GM04504 (cell line): ENCODE data around the gene MUC6.

Experiments
- DNase-seq: peaks from one replicate; pipeline ENCODE4 v3.0.0-alpha.2; 2012; ENCODE audit warnings: low read depth

Gene MUC6

GRCh38 chr11:1073261-1073724 lies 36.8 kb upstream of the MUC6 start:
- peak; percentile 20 for DNase-seq

- DNase-seq = no peak
These were observed 36.3 kb upstream of the MUC6 start for GRCh38 chr11:1072821-1073231.

GRCh38 chr11:1072116-1072820 lies 35.8 kb upstream of the MUC6 start:
- DNase-seq = no peak

DNA sequence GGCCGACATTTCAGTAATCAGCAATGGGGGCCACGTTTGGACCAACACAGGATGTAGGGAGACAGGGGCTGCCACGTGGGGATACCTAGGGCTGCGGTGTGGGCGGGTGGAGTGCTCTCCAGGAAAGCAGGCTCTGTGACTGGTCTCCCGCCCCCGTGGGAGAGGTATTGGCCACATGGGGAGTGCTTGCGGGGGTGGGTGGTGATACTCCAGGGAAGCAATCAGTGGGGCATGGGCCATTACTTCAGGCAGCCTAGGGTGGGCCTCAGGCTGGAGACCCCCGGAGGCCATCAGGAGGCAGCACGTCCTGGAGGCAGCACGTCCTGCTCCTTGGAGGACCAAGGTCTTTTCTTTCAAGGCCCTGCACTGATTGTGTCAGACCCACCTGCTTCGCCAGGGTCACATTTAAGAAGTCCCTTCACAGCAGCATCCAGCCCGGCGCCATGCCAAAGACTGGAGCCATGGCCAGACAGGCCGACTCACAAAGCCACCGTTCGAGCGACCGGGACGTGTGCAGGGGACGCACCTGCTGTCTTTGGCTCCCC lies 35.1 kb upstream of the MUC6 start:
- DNase-seq = no peak

- no peak for DNase-seq
These were observed 34.3 kb upstream of the MUC6 start for GRCh38 chr11:1070594-1071462.

DNA sequence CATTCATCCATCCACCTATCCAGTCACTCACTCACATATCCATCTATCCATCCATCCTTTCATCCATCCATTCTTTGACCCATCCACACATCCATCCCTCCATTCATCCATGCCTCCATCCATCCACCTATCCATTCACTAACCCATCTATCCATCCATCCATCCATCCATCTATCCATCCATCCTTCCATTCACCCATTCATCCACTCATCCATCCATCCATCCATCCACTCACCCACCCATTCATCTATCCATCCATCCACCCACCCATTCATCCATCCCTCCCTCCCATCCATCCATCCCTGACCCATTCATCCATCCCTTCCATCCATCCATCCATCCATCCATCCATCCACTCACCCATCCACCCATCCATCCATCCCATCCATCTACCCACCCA lies 33.2 kb upstream of the MUC6 start:
- no peak for DNase-seq

GRCh38 chr11:1067812-1068496 lies 31.4 kb upstream of the MUC6 start:
- DNase-seq = no peak

DNA sequence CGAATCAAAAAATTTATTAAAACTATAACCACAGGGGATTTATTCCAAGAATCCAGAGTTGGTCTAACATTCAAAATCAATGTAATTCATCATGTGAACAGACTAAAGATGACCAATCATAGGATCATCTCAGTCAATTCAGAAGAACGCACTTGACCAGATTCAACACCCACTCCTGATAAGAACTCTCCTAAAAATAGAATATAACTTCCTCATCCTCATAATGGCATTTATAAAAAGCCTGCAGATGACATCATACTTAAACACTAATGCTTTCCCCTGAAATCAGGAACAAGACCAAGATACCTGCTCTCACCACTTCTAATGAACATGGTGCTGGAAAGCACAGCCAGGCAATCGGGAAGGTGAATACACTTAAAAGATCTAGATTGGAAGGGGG lies 27.6 kb upstream of the MUC6 start:
- DNase-seq = no peak

- DNase-seq = no peak
These were observed 25.7 kb upstream of the MUC6 start for GRCh38 chr11:1062075-1062820.

DNA sequence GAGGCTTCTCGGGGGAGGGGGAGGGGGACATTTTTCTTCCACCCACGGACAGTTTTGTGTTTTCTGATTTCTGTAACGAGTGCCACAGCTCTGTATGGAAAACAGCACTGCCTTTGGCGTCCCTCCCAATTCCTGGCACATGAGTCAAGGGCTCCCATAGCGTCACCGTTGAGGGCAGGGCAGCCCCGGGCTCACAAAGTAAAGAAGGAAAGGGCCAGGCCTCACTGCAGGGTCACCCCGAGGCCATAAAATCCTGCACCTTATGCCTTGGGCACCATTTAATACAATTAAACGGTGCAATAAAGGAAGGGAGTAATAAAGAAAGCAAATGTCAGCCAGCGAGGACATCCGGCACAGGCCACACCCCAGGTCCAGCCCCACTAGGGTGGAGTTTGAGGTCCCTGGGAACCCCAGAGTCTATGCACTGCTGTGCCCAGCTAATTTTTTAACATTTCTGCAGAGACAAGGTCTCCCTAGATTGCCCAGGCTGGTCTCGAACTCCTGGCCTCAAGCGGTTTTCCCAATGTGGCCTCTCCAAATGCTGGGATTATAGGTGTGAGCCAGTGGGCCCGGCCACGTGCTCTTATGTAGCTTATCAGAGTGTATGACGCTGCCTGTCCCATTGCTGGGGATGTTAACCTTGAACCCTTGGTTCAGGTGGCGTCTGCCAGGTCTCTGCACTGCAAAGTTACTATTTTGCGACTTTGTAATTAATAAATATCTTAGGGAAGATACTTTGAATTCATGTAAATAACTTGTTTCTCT lies 24.5 kb upstream of the MUC6 start:
- peak; percentile 69 for DNase-seq

DNA sequence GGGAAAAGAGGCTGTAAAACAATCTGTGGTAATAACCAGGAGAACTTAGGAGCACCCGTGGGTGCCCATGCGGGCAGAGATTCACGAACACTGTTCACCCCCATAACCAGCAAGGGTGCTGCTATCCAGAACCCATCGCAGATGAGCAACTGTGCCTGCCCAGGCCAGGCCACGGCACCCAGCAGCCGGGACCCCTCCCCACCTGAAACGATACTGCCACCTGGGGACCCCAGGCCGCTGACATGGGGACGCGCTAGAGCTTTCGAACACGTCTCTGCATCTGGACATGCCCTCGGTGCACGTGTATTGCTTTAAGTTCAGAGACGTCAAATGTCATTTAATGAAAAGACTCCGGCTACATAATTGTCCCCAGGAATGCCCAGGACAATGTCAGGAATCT lies 23.9 kb upstream of the MUC6 start:
- DNase-seq = no peak

- DNase-seq = no peak
These were observed 23.2 kb upstream of the MUC6 start for GRCh38 chr11:1059759-1060158.

DNA sequence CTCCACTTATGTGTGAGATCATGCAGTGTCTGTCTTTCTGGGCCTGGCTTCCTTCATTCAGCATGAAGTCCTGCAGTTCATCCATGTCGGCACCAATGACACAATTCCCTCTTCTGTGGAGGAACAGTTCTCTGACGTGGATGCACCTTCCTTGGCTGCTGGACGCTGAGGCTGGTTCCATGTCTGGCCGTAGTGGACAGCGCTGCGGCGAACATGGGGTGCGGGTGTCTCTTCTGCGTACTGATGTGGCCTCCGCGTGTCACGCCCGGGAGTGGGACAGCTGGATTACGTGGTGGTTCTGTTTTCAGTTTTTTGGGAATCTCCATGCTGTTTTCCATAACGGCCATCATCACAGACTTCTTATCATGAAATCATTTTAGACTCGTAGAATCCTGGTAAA lies 21.3 kb upstream of the MUC6 start:
- DNase-seq = no peak

DNA sequence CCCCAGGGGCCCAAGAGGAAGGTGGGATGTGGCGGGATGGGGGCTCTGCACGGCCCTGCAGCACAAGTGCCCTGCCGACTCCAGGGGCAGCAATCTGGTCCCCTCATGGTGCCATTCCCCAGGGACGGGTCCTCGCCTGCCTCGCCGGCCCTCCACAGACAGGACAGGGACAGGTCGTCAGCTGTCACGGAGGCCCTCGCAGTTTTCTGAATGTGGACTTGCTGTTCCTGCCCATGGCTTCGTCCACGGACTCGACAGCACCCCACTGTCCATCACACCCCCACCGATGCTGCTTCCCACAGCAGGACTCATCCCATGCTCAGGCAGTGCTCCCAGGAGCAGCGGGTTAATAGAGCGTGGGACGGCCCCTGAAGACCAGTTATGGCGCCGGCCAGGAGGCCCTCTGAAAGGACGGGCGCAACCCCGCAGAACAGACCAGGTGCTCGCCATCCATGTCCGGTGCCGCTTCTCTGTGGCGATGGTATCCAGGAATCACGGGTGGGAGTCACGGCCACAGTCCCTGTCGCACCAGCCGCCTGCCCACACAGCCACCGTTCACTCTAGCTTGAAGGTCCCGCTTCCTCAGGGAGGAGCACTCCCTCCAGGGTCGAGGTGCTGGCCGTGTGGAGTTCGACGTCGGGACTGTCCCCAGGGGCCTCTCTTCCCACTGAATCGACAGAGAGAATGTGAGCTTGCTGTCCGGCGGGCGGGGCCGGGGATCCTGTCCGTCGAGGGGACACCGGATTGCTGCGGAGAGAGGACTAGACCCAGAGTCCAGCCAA lies 19.7 kb upstream of the MUC6 start:
- DNase-seq = no peak

DNA sequence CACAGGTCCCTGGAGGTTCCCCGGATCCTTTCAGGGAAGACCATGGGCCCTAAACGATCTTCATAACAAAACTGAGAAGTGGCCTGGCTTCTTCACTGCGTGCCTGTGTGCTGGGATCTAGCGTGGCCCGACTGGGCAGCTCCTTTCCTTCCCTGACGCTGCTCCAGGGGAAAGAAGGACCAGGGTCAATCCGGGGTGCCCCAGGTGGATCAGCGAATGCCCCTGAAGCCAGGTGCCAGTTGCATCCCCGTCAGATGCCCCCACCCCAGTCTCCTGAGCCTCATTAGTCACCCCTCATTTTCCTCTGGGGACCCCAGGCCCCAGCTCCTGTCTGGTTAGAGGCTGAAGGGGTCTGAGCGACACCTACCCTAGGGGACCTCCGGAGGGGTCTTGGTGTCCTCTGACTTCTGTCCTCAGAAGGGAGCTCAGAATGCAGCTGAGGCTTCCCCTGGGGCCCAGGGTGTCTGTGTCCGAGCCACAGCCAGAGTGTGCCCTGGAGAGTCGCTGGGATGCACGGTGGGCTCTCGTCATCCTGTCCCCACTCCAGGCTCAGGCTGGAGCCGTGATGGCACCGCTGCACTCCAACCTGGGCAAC lies 18.7 kb upstream of the MUC6 start:
- DNase-seq = no peak

- DNase-seq = peak; percentile 34
These were observed 17.9 kb upstream of the MUC6 start for GRCh38 chr11:1054143-1055108.

DNA sequence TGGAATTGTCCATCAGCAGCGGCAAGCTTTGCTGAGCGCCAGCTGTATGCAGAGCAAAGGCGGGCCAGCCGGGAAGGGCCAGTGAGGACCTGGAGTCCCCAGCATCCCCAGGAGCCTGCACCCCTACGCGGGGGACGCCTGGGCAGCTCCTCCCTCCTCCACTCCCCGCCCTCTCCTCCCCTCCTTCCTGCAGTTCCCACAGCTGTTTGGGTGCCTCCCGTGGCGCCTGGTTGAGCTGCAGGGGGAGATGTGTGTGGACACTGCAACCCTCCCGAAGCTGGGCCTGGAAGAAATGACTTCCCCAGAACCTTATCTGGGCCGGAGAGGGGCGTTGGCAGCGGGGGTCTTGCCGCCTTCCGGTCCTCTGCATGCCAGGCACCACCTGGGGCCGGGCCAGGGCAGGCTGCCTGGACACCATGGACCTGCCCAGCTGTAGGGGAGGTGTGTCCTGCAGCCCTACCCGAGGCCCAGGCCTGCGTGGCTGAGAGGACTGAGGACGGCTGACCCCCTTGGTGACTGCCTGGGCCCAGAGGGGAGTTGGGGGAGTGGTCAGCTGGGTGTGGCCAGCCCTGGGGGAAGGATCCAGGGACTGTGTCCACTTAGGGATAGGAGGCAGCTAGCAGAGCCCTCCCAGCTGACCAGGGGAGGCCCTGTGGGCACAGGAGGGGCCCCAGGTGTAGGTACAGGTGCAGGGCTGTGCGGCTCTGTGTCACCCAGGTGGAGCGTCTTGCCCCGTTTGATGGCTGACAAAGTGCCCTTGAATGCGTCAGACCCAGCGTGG lies 16.8 kb upstream of the MUC6 start:
- no peak for DNase-seq
